ENCODE measurements around the gene GRAP2. TPM values are rescaled to one million over a fixed set of nuclear protein-coding genes. Genes with fewer than 3 reads are reported as not detected.

Gene GRAP2
- total RNA-seq, 4 donors from 2014 or later: 0.67 to 3.1 (median 1.7) TPM

DNA sequence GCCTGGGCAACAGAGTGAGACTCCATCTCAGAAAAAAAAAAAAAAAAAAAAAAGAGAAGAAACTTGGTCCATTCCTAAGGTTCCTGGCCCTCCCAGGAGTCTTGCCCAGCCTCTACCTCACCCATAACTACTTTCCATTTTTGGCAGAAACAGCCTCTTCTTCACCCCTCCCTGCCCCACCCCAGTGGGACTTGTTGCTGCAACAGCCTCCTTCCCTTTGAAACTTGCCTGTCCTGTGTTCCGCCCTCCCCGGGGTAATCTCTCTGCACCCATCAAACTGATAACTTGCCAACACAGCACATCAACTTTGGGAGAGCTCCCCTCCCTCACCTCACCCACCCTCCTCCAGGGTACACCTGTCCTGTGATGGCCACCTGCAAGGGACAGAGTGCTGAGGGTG, 83.9 kb downstream of the GRAP2 start:
- no peaks in the 10 kb centered on the region for H3K9me3 ChIP-seq
- 90 to 93% methylated on average over 2 of the region's 2 CpGs for WGBS, 2 donors (ENCODE audit: low coverage in 1 of 2)
- ATAC-seq: no peak
- H3K27ac ChIP-seq: no peak overlapping the region
- no peak overlapping the region for H3K4me3 ChIP-seq
- H3K36me3 ChIP-seq: no peaks in the 10 kb centered on the region
- TF ChIP-seq POLR2AphosphoS5 (IDR thresholded peaks at IDR 0.05): no peak
- TF ChIP-seq, protein P1, sequence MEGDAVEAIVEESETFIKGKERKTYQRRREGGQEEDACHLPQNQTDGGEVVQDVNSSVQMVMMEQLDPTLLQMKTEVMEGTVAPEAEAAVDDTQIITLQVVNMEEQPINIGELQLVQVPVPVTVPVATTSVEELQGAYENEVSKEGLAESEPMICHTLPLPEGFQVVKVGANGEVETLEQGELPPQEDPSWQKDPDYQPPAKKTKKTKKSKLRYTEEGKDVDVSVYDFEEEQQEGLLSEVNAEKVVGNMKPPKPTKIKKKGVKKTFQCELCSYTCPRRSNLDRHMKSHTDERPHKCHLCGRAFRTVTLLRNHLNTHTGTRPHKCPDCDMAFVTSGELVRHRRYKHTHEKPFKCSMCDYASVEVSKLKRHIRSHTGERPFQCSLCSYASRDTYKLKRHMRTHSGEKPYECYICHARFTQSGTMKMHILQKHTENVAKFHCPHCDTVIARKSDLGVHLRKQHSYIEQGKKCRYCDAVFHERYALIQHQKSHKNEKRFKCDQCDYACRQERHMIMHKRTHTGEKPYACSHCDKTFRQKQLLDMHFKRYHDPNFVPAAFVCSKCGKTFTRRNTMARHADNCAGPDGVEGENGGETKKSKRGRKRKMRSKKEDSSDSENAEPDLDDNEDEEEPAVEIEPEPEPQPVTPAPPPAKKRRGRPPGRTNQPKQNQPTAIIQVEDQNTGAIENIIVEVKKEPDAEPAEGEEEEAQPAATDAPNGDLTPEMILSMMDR (IDR thresholded peaks at IDR 0.05): no peak
- no peak for TF ChIP-seq POLR2A (IDR thresholded peaks at IDR 0.05)
- no peak for TF ChIP-seq EP300 (IDR thresholded peaks at IDR 0.05)
- H3K27me3 ChIP-seq: peaks cover 37% of the 10 kb centered on the region
- H3K4me1 ChIP-seq: no peaks in the 10 kb centered on the region

DNA sequence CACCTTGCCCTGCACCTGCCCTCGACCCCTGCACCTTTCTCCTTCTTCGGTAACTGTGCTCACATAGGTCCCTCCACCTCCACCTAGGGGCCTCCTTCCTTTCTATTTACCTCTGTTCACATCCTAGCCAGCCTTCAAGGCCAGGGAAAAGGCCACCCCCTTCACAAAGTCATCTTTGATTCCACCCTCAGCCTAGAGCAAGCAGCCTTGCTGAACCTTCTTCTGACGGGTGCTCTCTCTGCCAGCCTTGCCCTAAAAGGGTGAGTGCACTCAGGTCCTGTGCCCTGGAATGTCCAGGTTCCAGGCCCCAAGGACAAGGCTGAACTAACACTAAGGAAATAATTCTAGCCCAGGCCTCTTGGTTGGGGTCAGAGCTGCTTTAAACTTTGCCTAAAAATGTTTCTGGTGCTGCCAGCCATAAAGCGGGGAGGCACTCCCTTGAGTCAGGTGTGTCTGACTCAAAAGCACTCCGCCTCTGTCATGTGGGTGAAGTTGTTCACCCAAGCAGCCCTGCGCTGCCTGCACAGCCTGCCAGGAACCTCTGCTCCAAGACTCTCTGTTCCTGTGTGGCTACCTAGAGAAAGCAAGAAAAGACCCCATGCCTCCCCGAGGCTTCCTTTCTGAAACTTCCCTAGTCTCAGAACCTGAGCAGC, 84.6 kb downstream of the GRAP2 start:
- 79% methylated on average over 4 of the region's 7 CpGs; no CpG with 5 or more reads in 1 of the 2 donors for WGBS, 2 donors (ENCODE audit: low coverage in 1 of 2)
- TF ChIP-seq POLR2AphosphoS5 (IDR thresholded peaks at IDR 0.05) (no peak), EP300 (IDR thresholded peaks at IDR 0.05) (no peak), POLR2A (IDR thresholded peaks at IDR 0.05) (no peak)
- TF ChIP-seq, protein P1 (IDR thresholded peaks at IDR 0.05): no peak
- Histone ChIP-seq H3K4me3 (no peak overlapping the region), H3K4me1 (no peaks in the 10 kb centered on the region), H3K27ac (no peak overlapping the region), H3K36me3 (no peaks in the 10 kb centered on the region), H3K9me3 (no peaks in the 10 kb centered on the region), H3K27me3 (peaks cover 37% of the 10 kb centered on the region)
- ATAC-seq: no peak

DNA sequence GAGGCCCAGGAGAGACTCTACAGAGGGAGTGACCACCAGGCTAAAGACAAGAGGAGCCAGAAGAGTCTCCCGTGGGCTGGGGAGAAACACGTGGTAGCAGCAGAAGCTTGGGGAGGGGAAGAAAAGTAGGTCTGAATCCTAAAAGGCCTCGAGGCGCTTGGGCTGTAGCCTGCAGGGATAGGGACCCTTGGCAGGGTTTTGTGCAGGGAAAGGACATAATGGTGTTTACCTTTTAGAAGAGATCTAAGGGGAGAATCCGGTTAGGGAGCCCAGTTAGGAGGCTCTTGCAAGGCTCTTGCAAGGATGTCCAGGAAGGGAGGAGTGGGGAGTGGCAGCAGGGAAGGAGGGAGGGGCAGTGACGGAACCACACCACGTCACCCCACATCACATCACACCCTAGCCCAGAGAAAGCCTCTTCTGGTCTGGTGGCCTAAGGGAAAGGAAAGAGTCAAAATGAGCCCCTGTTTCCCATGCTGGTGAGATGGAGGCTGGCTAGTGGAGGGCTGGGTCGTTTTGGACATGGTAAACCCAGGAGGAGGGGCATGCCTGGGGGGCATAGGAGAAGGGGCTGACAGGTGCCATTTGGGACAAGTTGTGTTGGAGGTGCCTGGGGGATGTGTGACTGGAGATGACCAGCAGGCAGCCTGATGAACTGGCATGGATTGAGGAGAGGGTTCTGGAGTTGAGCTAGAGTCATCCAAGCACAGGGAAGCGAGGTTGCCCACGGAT, 87.7 kb downstream of the GRAP2 start:
- TF ChIP-seq EP300 (IDR thresholded peaks at IDR 0.05) (no peak), POLR2A (IDR thresholded peaks at IDR 0.05) (no peak), POLR2AphosphoS5 (IDR thresholded peaks at IDR 0.05) (no peak)
- TF ChIP-seq, protein P1 (IDR thresholded peaks at IDR 0.05): no peak
- Histone ChIP-seq H3K4me3 (no peak overlapping the region), H3K27me3 (peaks cover 37% of the 10 kb centered on the region), H3K4me1 (no peaks in the 10 kb centered on the region), H3K9me3 (no peaks in the 10 kb centered on the region), H3K27ac (no peak overlapping the region), H3K36me3 (no peaks in the 10 kb centered on the region)
- ATAC-seq: no peak
- WGBS, 2 donors (ENCODE audit: low coverage in 1 of 2): 68 to 70% methylated on average over 9 of the region's 10 CpGs

DNA sequence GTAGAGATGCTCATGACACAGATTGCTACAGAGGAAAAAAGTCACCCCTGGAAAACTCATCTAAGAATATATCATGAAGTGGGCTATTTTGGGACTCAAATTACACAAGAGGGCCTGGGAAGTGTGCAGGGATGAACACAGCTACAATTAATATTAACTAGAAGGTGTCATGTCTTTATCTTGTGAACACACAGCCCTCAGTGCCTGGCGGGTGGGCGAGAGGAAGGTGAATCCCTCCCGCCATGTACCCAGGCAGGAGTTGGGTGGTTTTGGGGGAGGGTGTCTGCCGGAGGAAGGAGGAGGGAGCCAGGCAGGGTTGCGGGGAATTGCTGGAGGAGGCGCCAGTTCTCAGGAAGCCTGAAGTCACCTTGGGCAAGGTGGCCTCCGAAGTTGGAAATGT, 88.7 kb downstream of the GRAP2 start:
- Histone ChIP-seq H3K4me3 (no peak overlapping the region), H3K27ac (no peak overlapping the region), H3K27me3 (peaks cover 39% of the 10 kb centered on the region), H3K4me1 (no peaks in the 10 kb centered on the region), H3K36me3 (no peaks in the 10 kb centered on the region), H3K9me3 (no peaks in the 10 kb centered on the region)
- no peak for ATAC-seq
- no peak for TF ChIP-seq POLR2AphosphoS5 (IDR thresholded peaks at IDR 0.05)
- TF ChIP-seq, protein P1 (IDR thresholded peaks at IDR 0.05): no peak
- no peak for TF ChIP-seq EP300 (IDR thresholded peaks at IDR 0.05)
- TF ChIP-seq POLR2A (IDR thresholded peaks at IDR 0.05): no peak
- WGBS, 2 donors (ENCODE audit: low coverage in 1 of 2): 86 to 100% methylated on average over 1 to 7 of the region's 7 CpGs

DNA sequence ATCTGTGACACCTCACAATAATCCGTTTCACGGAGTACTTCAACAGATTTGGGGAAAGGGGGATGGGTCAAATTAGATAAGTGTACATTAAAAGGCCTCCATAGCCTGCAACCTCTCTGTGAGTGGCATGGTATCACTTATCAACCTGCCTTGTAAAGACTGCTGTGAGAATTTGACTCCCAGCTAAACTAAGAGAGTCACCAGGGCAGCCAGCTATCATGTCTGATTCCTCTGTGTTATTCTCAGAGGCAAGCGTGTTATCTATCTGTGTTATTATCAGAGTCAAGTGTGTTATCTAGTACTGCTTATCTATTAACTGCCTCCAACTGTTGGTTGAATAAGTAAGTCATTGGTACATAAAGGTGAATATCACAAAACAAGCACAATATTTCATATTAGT, 89.8 kb downstream of the GRAP2 start:
- H3K27me3 ChIP-seq: peaks cover 39% of the 10 kb centered on the region
- ATAC-seq: no peak
- 84 to 100% methylated on average over 3 of the region's 3 CpGs for WGBS, 2 donors (ENCODE audit: low coverage in 1 of 2)
- no peak for TF ChIP-seq POLR2AphosphoS5 (IDR thresholded peaks at IDR 0.05)
- no peak for TF ChIP-seq EP300 (IDR thresholded peaks at IDR 0.05)
- no peaks in the 10 kb centered on the region for H3K36me3 ChIP-seq
- H3K4me3 ChIP-seq: no peak overlapping the region
- H3K9me3 ChIP-seq: no peaks in the 10 kb centered on the region
- no peak overlapping the region for H3K27ac ChIP-seq
- peaks cover 0 to 8% (median 3%) of the 10 kb centered on the region in 3 donors for H3K4me1 ChIP-seq

All from gastroesophageal sphincter (tissue), 4 donors.